MCF 10A (cell line): ENCODE data around the gene CPT1B. TPM values are rescaled to one million over a fixed set of nuclear protein-coding genes. Genes with fewer than 3 reads are reported as not detected.
"Not testable (repeated sequence)": the region's sequence is repeated elsewhere in the genome, so short reads cannot be mapped to it uniquely, and the experiment has no call there.

Experiments
- BruUV-seq: library from RNA; stranded (reverse); fragments of 400-500 nt; replicated peaks from 2 replicates; lab custom pipeline; 2021; lab: Mats Ljungman, UMichigan
- CTCF ChIA-PET: fragments of 300-600 bp; sonication (Branson Sonifier 250); formaldehyde crosslinking; extraction: SDS; loops from one replicate; lab custom pipeline; 2021; ENCODE audit warnings: antibody characterized with exemption, inconsistent platforms; lab: Yijun Ruan, JAX
- POLR2A ChIA-PET: fragments of 300-600, 350-650 bp; sonication (Branson Sonifier 250); formaldehyde crosslinking; extraction: SDS; loops from one replicate; lab custom pipeline; 2020; ENCODE audit warnings: antibody characterized with exemption, inconsistent platforms; lab: Yijun Ruan, JAX
- DNase-seq: peaks from one replicate; pipeline ENCODE4 v3.0.0-alpha.2; 2018; ENCODE audit not compliant: unreplicated experiment
- H3K27ac Mint-ChIP-seq: one replicate; pipeline ENCODE4 v1.8.0; 2022; ENCODE audit warnings: mild to moderate bottlenecking, low read depth, mixed read lengths; ENCODE audit not compliant: unreplicated experiment
- H3K27me3 Mint-ChIP-seq: one replicate; pipeline ENCODE4 v1.8.0; 2022; ENCODE audit warnings: mixed read lengths; ENCODE audit not compliant: insufficient read depth, unreplicated experiment
- H3K36me3 Mint-ChIP-seq: one replicate; pipeline ENCODE4 v1.8.0; 2022; ENCODE audit warnings: mild to moderate bottlenecking, moderate library complexity, mixed read lengths; ENCODE audit not compliant: insufficient read depth, unreplicated experiment
- H3K4me1 Mint-ChIP-seq: one replicate; pipeline ENCODE4 v1.8.0; 2022; ENCODE audit warnings: mixed read lengths; ENCODE audit not compliant: insufficient read depth, unreplicated experiment
- H3K4me3 Mint-ChIP-seq: one replicate; pipeline ENCODE4 v1.8.0; 2022; ENCODE audit warnings: mild to moderate bottlenecking, moderate library complexity, mixed read lengths; ENCODE audit not compliant: unreplicated experiment
- H3K9me3 Mint-ChIP-seq: one replicate; pipeline ENCODE4 v1.8.0; 2022; ENCODE audit warnings: mixed read lengths; ENCODE audit not compliant: unreplicated experiment
- intact Hi-C: fragments of 100-400 bp; cut with micrococcal nuclease; formaldehyde crosslinking; loops from 2 replicates; pipeline ENCODE4 v1.14.1; 2022
- total RNA-seq: library from RNA; stranded (reverse); gene quantifications from 2 replicates; pipeline ENCODE4 v1.2.3, GENCODE V29; 2022
- TF ChIP-seq, protein P1 (sequence below): fragments of 200-600 bp; IDR thresholded peaks from one replicate; pipeline ENCODE4 v1.8.0; 2022; ENCODE audit warnings: antibody characterized with exemption, mild to moderate bottlenecking; ENCODE audit not compliant: unreplicated experiment

The CPT1B gene
- total RNA-seq, 1 experiment from 2014 or later = 52.2 TPM

DNA sequence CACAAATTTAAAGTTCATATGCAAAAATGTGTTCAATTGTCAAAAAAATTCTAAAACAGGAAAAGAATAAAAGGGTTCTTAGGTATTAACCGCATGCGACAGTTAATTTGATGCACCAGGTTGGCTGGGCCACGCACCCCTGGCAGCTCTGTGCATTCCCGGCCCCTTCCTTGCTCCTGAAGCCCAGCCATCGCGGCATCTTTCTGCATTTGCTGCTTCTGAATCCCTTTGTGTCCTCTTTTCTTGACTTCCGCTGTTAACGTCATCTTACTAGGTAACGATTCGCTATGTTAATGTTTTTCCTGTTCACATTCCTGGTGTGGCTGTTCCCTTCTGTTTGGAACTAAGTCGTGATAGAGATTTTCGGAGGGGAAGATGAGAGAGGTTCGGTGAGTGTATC is 40.5 kb downstream of the CPT1B start:
- TF ChIP-seq, protein P1, sequence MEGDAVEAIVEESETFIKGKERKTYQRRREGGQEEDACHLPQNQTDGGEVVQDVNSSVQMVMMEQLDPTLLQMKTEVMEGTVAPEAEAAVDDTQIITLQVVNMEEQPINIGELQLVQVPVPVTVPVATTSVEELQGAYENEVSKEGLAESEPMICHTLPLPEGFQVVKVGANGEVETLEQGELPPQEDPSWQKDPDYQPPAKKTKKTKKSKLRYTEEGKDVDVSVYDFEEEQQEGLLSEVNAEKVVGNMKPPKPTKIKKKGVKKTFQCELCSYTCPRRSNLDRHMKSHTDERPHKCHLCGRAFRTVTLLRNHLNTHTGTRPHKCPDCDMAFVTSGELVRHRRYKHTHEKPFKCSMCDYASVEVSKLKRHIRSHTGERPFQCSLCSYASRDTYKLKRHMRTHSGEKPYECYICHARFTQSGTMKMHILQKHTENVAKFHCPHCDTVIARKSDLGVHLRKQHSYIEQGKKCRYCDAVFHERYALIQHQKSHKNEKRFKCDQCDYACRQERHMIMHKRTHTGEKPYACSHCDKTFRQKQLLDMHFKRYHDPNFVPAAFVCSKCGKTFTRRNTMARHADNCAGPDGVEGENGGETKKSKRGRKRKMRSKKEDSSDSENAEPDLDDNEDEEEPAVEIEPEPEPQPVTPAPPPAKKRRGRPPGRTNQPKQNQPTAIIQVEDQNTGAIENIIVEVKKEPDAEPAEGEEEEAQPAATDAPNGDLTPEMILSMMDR = no peak
- Mint-ChIP-seq H3K4me1 (peaks cover 40% of the 10 kb centered on the region), H3K4me3 (no peak overlapping the region), H3K36me3 (no peaks in the 10 kb centered on the region), H3K27me3 (no peaks in the 10 kb centered on the region), H3K27ac (peak overlapping the region; percentile 85), H3K9me3 (no peaks in the 10 kb centered on the region)
- intact Hi-C loops = no loop called here
- BruUV-seq = no TSS peak
- DNase-seq = no peak
- POLR2A ChIA-PET = interaction anchor here (1.2 to 9.2 kb wide), 5 partner anchors 11 to 44 kb away, joined by 3 to 170 read pairs (median 51); partner anchors contain the start of genes CHKB, LMF2, NCAPH2 and SCO2
- CTCF ChIA-PET = interaction anchor here (0.6 to 2.3 kb wide), 5 partner anchors 10 to 82 kb away, joined by 3 to 9 read pairs (median 4); partner anchors contain the start of gene SCO2

DNA sequence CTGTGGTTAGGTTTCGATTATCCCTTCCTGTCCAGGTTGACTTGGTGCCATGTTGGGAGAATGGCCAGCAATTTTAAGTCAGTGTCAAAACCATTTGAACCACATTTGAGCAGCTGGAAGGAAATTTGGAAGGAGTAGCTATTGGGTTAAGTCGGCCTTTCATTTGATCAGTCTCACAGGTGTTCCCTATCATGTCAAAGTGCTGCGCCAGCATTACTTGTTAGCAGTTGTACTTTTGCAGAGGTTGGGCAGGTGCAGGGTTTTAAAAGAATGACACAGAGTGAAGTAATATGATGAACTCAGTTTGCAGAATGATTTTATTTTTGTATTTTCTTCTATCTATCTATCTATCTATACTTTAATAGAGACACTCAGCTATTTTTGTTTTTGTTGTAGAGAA is 42.0 kb downstream of the CPT1B start:
- no peaks in the 10 kb centered on the region for H3K9me3 Mint-ChIP-seq
- H3K36me3 Mint-ChIP-seq = peaks cover under 1% of the 10 kb centered on the region
- H3K4me1 Mint-ChIP-seq = peaks cover 28% of the 10 kb centered on the region
- ChIA-PET POLR2A (interaction anchor here (9.2 kb wide), 1 partner anchor 9 kb away, joined by 170 read pairs; the partner anchor contains the start of genes SCO2 and TYMP), CTCF (interaction anchor here (0.9 to 1.3 kb wide), 2 partner anchors 11 to 27 kb away, joined by 3 read pairs; partner anchors contain the start of genes SCO2 and SYCE3)
- TF ChIP-seq, protein P1 = no peak
- intact Hi-C loops = no loop called here
- no peak overlapping the region for H3K27ac Mint-ChIP-seq
- H3K4me3 Mint-ChIP-seq = no peak overlapping the region
- no peak for DNase-seq
- no peaks in the 10 kb centered on the region for H3K27me3 Mint-ChIP-seq
- no TSS peak for BruUV-seq

DNA sequence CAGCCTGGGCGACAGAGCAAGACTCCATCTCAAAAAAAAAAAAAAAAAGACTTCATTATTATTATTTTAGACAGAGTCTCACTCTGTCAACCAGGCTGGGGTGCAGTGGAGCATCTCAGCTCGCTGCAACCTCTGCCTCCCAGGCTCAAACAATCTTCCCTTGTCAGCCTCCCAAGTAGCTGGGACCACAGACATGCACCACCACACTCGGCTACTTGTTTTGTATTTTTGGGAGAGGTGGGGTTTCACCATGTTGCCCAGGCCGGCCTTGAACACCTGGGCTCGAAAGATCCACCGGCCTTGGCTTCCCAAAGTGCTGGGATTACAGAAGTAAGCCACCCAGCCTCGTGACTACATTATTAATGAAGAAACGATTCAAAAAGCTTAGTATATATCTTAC is 43.1 kb downstream of the CPT1B start:
- no peak for DNase-seq
- Mint-ChIP-seq H3K27me3 (no peaks in the 10 kb centered on the region), H3K4me3 (no peak overlapping the region), H3K27ac (no peak overlapping the region), H3K4me1 (peaks cover 20% of the 10 kb centered on the region), H3K36me3 (peaks cover 11% of the 10 kb centered on the region), H3K9me3 (no peaks in the 10 kb centered on the region)
- TF ChIP-seq, protein P1 = no peak
- ChIA-PET CTCF (interaction anchor here (0.7 to 1.3 kb wide), 3 partner anchors 28 to 173 kb away, joined by 3 to 4 read pairs (median 3); partner anchors contain the start of gene SYCE3), POLR2A (interaction anchor here (1.2 to 9.2 kb wide), 2 partner anchors 8 to 15 kb away, joined by 5 to 170 read pairs; partner anchors contain the start of genes SCO2 and TYMP)
- intact Hi-C loops = no loop called here
- no TSS peak for BruUV-seq

DNA sequence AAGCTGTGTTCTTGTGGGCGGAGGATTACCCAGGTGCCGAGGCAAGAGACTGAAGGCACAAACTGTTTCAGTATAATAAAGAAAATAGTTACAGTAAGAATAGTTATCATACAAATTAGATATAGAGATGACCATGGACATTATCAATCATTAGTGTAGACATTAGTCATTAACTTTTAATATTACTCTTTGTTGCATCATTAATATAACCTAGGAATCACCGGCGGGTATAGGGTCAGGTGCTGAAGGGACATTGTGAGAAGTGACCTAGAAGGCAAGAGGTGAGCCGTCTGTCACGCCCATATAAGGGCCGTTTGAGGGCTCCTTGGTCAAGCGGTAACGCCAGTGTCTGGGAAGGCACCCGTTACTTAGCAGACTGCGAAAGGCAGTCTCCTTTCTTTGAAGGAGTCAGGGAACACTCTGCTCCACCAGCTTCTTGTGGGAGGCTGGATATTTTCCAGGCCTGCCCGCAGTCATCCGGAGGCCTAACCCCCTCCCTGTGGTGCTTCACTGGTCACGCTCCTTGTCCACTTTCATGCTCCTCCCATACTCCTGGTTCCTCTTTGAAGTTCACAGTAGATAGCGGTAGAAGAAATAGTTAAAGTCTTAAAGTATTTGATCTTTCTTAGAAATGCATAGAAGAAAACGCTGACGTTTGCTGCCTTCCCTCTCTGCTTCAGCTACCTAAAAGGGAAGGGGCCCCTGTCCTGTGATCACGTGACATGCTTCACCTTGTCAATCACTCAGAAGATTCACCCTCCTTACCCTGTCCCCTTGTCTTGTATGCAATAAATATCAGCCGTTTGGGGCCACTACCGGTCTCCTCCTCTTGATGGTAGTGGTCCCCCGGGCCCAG is 44.1 kb downstream of the CPT1B start:
- Mint-ChIP-seq H3K4me1 (peaks cover 20% of the 10 kb centered on the region), H3K36me3 (peaks cover 17% of the 10 kb centered on the region)
- H3K4me3 Mint-ChIP-seq, H3K27ac Mint-ChIP-seq, H3K9me3 Mint-ChIP-seq, intact Hi-C loops, H3K27me3 Mint-ChIP-seq, DNase-seq, BruUV-seq: not testable (repeated sequence)
- CTCF ChIA-PET = interaction anchor here (0.7 kb wide), 1 partner anchor 172 kb away, joined by 3 read pairs; no protein-coding TSS in a partner anchor
- POLR2A ChIA-PET = interaction anchor here (1.0 to 1.2 kb wide), 2 partner anchors 16 to 29 kb away, joined by 3 to 5 read pairs; partner anchors contain the start of gene SYCE3
